Colonic mucosa (tissue), 4 donors: ENCODE results near the gene SH3GLB1. TPM values are rescaled to one million over a fixed set of nuclear protein-coding genes. Genes with fewer than 3 reads are reported as not detected.
A peak's percentile ranks its signal among the peaks of the same experiment; 100 is the strongest.
"Not testable (repeated sequence)": the region's sequence is repeated elsewhere in the genome, so short reads cannot be mapped to it uniquely, and the experiment has no call there.

ENCODE experiments used
- DNase-seq: peaks from one replicate; pipeline ENCODE4 v3.0.0-alpha.2; 2020
- H3K27ac ChIP-seq: fragments of 200-600 bp; one replicate; pipeline ENCODE4 v1.8.0; 2021
- H3K27me3 ChIP-seq: fragments of 200-600 bp; one replicate; pipeline ENCODE4 v1.8.0; 2021
- H3K36me3 ChIP-seq: fragments of 200-600 bp; one replicate; pipeline ENCODE4 v1.8.0; 2021
- H3K4me1 ChIP-seq: fragments of 200-600 bp; one replicate; pipeline ENCODE4 v1.8.0; 2021; ENCODE audit warnings: mild to moderate bottlenecking
- H3K4me3 ChIP-seq: fragments of 200-600 bp; one replicate; pipeline ENCODE4 v1.8.0; 2021
- H3K9ac ChIP-seq, 2 donors: one replicate each; pipeline ENCODE4 v1.7.0; 2013; ENCODE audit warnings: control low read depth in 2 of 2, low read depth in 2 of 2, low read length in 2 of 2
- H3K9me3 ChIP-seq: fragments of 200-600 bp; one replicate; pipeline ENCODE4 v1.8.0; 2021
- intact Hi-C: fragments of 100-400 bp; cut with DNase I; formaldehyde crosslinking; loops from one replicate; pipeline ENCODE4 v1.14.1; 2022
- total RNA-seq, 2 donors: library from RNA; stranded (reverse); fragmentation: NEBNext Ultra II Directional in 1 of 2; extraction: Animal tissue kit (Norgen Biotek cat#: 25700) in 1 of 2; gene quantifications; one replicate each; pipeline ENCODE4 v1.2.1, GENCODE V29; 2021
- TF ChIP-seq, protein P1 (sequence below): fragments of 200-600 bp; IDR thresholded peaks from one replicate; pipeline ENCODE4 v1.8.0; 2022; ENCODE audit warnings: antibody characterized with exemption, mild to moderate bottlenecking
- donor health status: healthy.
- donor health status: DM: no; HTN: no; CAD: no.
- donor health status: DM: no; HTN: no; CAD: no.

SH3GLB1 gene
- total RNA-seq: 100 to 1,000 TPM in 1 of 2 donors, 10 to 100 TPM in 1; 76.7 to 134 TPM

GRCh38 chr1:86704458-86704971 is at the start of gene SH3GLB1:
TSS of gene SH3GLB1 (plus strand) at chr1:86704576. CDS start at chr1:86704900, 324 bp downstream.
- intact Hi-C loops: no loop called here
- H3K36me3 ChIP-seq: no peaks in the 10 kb centered on the region
- H3K9ac ChIP-seq: peak within 1 kb of the TSS; percentile 93 to 95
- DNase-seq: peak; percentile 95
- H3K4me1 ChIP-seq: peaks cover 4% of the 10 kb centered on the region
- H3K9me3 ChIP-seq: no peaks in the 10 kb centered on the region
- H3K27me3 ChIP-seq: no peaks in the 10 kb centered on the region
- peak within 1 kb of the TSS; percentile 89 for H3K4me3 ChIP-seq
- TF ChIP-seq, protein P1, sequence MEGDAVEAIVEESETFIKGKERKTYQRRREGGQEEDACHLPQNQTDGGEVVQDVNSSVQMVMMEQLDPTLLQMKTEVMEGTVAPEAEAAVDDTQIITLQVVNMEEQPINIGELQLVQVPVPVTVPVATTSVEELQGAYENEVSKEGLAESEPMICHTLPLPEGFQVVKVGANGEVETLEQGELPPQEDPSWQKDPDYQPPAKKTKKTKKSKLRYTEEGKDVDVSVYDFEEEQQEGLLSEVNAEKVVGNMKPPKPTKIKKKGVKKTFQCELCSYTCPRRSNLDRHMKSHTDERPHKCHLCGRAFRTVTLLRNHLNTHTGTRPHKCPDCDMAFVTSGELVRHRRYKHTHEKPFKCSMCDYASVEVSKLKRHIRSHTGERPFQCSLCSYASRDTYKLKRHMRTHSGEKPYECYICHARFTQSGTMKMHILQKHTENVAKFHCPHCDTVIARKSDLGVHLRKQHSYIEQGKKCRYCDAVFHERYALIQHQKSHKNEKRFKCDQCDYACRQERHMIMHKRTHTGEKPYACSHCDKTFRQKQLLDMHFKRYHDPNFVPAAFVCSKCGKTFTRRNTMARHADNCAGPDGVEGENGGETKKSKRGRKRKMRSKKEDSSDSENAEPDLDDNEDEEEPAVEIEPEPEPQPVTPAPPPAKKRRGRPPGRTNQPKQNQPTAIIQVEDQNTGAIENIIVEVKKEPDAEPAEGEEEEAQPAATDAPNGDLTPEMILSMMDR: peak; percentile 94
- peak within 1 kb of the TSS; percentile 100 for H3K27ac ChIP-seq

DNA sequence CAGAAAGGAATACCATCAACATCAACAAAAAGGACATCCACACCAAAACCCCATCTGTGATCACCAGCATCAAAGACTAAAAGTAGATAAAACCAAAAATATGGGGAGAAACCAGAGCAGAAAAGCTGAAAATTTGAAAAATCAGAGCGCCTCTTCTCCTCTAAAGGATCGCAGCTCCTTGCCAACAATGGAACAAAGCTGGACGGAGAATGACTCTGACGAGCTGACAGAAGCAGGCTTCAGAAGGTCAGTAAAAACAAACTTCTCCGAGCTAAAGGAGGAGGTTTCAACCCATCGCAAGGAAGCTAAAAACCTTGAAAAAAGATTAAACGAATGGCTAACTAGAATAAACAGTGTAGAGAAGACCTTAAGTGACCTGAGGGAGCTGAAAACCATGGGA is 46.0 kb upstream of the SH3GLB1 start:
- H3K4me1 ChIP-seq, H3K9ac ChIP-seq, H3K9me3 ChIP-seq, H3K27ac ChIP-seq, H3K36me3 ChIP-seq, H3K27me3 ChIP-seq, intact Hi-C loops, H3K4me3 ChIP-seq, DNase-seq: not testable (repeated sequence)

GRCh38 chr1:86666368-86666767 is 38.0 kb upstream of the SH3GLB1 start:
- Histone ChIP-seq H3K9me3 (no peaks in the 10 kb centered on the region), H3K4me1 (no peaks in the 10 kb centered on the region), H3K9ac (no peak overlapping the region), H3K36me3 (no peaks in the 10 kb centered on the region), H3K27me3 (no peaks in the 10 kb centered on the region), H3K4me3 (no peak overlapping the region), H3K27ac (no peak overlapping the region)
- intact Hi-C loops: no loop called here
- DNase-seq: no peak
- TF ChIP-seq, protein P1: no peak

DNA sequence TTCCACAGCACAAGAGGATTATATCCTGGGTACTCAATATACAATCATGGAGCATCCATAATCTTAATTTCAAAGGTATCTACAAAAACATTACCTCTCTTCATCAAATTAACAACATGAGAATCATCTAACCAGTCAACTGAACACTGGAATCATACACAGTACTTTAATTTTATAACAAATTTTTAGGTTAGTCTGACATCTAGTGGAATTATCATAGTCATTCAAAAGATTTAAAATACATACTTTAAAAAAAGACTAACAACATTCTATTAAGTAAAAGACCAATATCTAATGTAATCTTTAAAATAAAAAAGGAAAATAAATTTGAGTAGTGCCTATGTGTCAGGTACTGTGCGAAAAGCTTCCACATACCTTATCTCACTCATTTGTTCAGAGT is 16.8 kb upstream of the SH3GLB1 start:
- TF ChIP-seq, protein P1: no peak
- no peak overlapping the region for H3K27ac ChIP-seq
- intact Hi-C loops: loop anchor here (5.0 kb wide), 2 partner anchors 185 to 215 kb away; no protein-coding TSS in a partner anchor
- no peaks in the 10 kb centered on the region for H3K27me3 ChIP-seq
- no peak for DNase-seq
- no peaks in the 10 kb centered on the region for H3K4me1 ChIP-seq
- H3K9ac ChIP-seq: no peak overlapping the region
- no peak overlapping the region for H3K4me3 ChIP-seq
- no peaks in the 10 kb centered on the region for H3K36me3 ChIP-seq
- H3K9me3 ChIP-seq: no peaks in the 10 kb centered on the region

GRCh38 chr1:86692641-86693040 is 11.7 kb upstream of the SH3GLB1 start:
- Histone ChIP-seq H3K27me3 (no peaks in the 10 kb centered on the region), H3K4me3 (no peak overlapping the region), H3K9ac (no peak overlapping the region), H3K27ac (no peak overlapping the region), H3K9me3 (no peaks in the 10 kb centered on the region), H3K4me1 (no peaks in the 10 kb centered on the region), H3K36me3 (no peaks in the 10 kb centered on the region)
- DNase-seq: no peak
- TF ChIP-seq, protein P1: no peak
- intact Hi-C loops: no loop called here

DNA sequence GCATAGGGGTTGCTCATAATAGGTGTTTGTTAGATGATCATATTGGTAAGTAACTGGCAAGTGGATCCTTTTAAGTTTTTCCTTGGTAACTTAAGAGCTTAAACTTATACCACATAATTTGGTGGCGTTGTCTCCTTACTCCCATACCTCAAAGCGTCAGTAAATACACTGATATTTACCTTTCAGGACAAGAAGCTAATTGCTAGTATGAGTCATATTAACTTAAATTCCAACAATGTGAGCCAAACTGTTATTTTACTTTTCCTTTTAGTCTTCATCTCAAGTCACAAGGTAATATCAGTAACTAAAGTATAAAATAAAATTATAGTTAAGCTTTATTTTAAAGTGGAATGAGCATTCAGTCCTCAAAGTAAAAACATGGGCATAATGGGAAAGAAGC is 9.0 kb upstream of the SH3GLB1 start:
- H3K4me3 ChIP-seq: no peak overlapping the region
- no peak overlapping the region for H3K9ac ChIP-seq
- H3K36me3 ChIP-seq: no peaks in the 10 kb centered on the region
- H3K4me1 ChIP-seq: no peaks in the 10 kb centered on the region
- DNase-seq: no peak
- intact Hi-C loops: no loop called here
- H3K9me3 ChIP-seq: no peaks in the 10 kb centered on the region
- H3K27me3 ChIP-seq: no peaks in the 10 kb centered on the region
- H3K27ac ChIP-seq: no peak overlapping the region
- TF ChIP-seq, protein P1: no peak
